HG02938 (cell line): ENCODE results near the gene PCNX2.

ENCODE experiments used
- ATAC-seq: cut with Tn5 transposase; IDR thresholded peaks from one replicate; pipeline ENCODE4 v1.9.1; 2021; ENCODE audit warnings: mild to moderate bottlenecking, moderate library complexity; ENCODE audit not compliant: unreplicated experiment

The PCNX2 gene

DNA sequence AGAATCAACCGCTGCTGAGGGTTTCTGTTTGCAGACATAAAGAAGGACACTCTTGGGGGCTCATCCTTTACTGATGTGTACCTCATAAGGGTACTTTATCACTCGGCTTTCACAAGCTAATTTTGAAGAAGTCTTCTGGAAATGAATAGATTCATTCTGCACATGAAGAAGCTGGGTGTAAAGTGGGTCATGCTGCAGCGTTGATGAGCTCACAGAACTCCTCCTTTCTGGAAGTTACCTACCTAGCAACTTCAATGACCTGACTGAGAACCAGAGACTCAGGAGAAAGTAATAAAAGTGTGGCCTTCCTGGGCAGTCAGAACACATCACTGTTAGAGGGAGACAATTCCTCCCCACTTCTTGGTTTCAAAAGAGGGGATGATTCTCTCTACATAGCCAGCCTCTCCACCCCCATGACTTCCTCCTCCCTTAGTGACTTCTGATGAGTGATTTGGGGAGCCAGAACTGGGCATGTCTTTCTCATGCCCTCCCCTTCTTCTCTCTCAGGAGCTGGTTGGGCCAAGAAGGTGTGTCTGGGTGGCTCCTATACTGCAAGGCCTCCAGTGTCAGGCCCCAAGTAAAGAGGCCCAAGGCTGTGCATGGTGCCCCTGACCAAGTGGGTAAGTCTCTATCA lies 27.0 kb downstream of the PCNX2 start:
- no peak for ATAC-seq

GRCh38 chr1:233261695-233262094 lies 33.8 kb downstream of the PCNX2 start:
- no peak for ATAC-seq

GRCh38 chr1:233261206-233261605 lies 34.3 kb downstream of the PCNX2 start:
- ATAC-seq, result peak; percentile 99

GRCh38 chr1:233257786-233258185 lies 37.7 kb downstream of the PCNX2 start:
- ATAC-seq, result no peak

GRCh38 chr1:233256789-233257188 lies 38.7 kb downstream of the PCNX2 start:
- no peak for ATAC-seq

- no peak for ATAC-seq
These were observed 39.3 kb downstream of the PCNX2 start for GRCh38 chr1:233256191-233256590.

DNA sequence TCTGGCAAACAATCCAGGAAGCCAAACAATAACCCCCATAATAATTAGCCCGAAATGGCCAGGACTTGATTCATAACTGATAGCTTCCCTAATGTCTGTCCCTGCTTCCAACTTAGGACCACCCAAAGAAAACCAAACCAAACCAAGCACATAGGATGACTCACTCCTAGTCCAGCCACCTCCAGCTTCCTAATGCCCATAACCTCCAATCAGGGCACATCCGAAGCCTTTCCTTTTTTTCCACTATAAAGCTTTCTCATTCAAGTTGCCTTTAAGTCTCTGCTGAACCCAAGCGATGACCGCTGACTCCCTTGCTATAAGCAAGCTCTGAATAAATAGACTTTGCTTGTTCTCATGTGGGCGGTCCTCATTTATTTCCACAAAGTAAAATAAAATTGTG lies 40.4 kb downstream of the PCNX2 start:
- ATAC-seq, result no peak

GRCh38 chr1:233253832-233254331 lies 41.6 kb downstream of the PCNX2 start:
- ATAC-seq, result no peak

DNA sequence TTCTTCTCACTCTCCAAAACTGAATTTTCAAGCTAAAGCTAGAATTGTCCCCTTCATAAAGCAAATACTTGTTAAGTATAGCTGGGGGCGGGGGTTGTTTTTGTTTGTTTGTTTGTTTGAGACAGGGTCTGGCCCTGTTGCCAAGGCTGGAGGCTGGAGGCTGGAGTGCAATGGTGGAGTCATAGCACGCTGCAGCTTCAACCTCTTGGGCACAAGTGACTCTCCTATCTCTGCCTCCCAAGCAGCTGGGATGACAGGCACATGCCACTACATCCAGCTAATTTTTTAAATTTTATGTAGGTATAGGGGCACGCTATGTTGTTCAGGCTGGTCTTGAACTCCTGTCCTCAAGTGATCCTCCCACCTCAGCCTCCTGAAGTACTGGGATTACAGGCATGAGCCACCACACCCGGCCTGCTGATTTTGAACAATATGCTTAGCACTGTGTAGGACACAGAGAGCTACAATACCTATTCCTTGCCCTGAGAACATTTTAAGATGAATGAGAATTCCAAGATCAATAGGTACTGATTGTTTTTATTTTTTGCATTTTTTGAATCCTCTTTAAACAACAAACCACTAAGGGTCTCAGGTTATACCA lies 42.2 kb downstream of the PCNX2 start:
- ATAC-seq, result no peak

GRCh38 chr1:233252441-233252840 lies 43.1 kb downstream of the PCNX2 start:
- no peak for ATAC-seq

GRCh38 chr1:233251201-233251720 lies 44.3 kb downstream of the PCNX2 start:
- ATAC-seq, result no peak

GRCh38 chr1:233248014-233248413 lies 47.5 kb downstream of the PCNX2 start:
- ATAC-seq, result no peak

DNA sequence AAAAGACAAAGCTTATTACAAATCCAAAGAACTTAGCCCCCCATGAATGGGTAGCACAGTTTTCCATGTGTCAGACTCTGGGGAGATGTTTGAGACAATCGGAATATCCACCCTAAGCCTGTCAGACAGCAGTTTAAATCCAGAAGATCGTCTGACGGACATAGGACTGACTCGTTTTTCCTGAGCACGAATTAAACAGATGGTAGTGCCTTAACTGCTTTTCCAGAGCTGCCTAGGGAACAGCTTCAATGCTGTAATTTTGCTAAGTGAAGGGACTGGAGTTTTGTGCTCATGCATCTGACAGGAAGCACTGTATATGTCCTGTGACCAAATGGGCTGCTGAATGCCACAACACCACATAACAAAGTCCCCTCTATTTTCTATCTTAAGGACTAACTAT lies 48.6 kb downstream of the PCNX2 start:
- no peak for ATAC-seq

- no peak for ATAC-seq
These were observed 50.2 kb downstream of the PCNX2 start for GRCh38 chr1:233245191-233245765.

DNA sequence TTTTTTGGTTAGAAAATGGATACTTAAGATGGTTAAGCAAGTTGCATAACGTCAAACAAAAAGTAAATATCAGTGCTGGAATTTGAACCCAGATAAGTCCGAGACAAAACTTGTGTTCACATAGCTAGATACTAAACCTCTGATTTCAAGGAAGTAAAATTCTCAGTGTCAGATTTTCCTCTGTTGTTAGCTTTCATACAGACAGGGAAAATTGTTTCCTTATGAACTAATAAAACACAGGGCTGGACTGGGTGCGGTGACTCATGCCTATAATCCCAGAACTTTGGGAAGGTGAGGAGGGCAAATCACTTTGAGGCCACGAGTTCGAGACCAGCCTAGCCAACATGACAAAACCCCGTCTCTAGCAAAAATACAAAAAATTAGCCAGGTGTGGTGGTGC lies 51.3 kb downstream of the PCNX2 start:
- no peak for ATAC-seq

- no peak for ATAC-seq
These were observed 52.6 kb downstream of the PCNX2 start for GRCh38 chr1:233242827-233243483.

DNA sequence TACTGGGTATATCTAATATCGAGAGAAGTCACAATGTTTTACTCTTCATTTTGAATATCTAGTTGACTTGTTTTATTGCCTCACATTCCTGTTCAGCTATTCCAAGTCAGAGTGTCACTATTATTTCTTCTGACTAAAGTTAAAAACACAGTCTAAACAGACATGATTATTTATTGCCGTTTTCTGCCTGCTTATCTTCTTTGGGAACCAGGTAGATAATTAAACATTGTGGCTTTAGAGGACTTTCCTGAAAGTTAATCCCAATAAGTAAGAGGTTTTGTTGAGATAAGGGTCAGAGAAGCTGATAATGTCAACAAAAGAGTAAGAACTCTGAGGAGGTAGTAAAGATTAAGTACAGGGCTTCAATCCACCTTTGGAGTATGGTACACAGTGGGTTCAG lies 53.8 kb downstream of the PCNX2 start:
- no peak for ATAC-seq

DNA sequence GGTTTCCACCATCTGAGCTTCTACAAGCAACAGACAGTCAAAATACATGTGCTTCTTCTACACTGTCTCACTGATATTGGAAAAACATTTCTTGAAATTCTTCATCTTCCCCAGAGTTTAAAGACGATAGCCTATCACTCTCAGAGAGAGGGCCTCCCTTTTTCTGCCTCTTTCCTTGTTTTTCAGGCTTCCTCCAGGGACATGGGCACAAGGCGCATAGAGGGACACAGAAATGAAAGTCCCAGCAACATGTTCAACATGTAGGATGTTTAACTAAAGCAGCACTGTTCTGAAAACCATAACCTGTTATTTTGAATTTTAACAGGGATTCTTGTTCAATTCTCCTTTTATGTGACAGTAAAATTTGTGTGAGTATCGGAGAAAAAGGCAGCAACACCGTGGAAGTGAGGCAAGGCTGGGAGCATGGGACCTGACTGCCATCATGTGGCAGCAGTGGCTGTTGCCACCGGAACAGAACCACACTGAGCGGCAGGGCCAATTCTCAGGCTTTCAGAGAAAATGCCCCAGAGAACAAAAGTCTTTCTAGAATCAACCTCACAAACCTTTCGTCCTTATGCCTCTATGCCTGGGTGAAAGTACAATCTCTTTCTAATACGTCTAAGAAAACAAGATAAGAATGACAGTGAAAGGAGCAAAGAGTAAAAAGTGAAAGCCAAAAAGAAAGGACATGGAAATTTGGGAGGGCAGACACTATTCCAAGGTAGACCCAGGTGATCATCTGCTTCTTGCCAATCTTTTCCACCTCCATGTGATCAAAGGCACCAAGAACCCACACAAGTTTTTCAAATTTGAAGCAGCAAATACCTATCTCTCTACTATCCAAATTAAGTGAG lies 54.5 kb downstream of the PCNX2 start:
- no peak for ATAC-seq

DNA sequence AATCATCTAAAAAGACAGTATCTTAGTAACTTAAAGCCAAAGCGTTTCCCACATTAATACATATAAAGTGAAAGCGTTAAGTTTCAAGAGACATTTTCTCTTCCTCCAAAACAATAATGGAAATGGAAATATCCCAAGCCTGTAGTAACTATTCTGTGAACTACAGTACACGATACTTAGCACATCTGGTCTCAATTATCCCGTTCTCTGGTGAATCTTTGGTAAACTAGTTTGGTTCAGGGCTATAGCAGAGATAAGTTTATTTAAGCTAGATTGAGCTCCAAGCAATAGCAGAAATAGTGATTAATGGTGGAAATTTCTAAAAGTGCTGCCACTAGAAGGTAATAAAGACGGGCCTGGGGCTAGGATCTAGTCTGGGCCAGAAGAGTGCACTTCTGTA lies 55.2 kb downstream of the PCNX2 start:
- no peak for ATAC-seq

GRCh38 chr1:233238884-233239431 lies 56.6 kb downstream of the PCNX2 start:
- ATAC-seq, result no peak
